Smooth muscle cell (in vitro differentiated cells): ENCODE measurements around the gene THADA. TPM values are rescaled to one million over a fixed set of nuclear protein-coding genes. Genes with fewer than 3 reads are reported as not detected.

ENCODE experiments used
- DNase-seq: peaks from one replicate; lab custom pipeline; 2025; ENCODE audit not compliant: unreplicated experiment; lab: John Stamatoyannopoulos, UW
- H2AFZ ChIP-seq: fragments of 200-600 bp; sonication (generic); 2 replicates; pipeline ENCODE4 v1.6.0; 2016; ENCODE audit warnings: antibody characterized with exemption, low read depth, mild to moderate bottlenecking
- H3F3A ChIP-seq: fragments of 200-600 bp; sonication (generic); 2 replicates; pipeline ENCODE4 v1.6.0; 2017; ENCODE audit warnings: antibody characterized with exemption, low read depth
- H3K27ac ChIP-seq: fragments of 200-600 bp; sonication (generic); 2 replicates; pipeline ENCODE4 v1.5.1; 2016; ENCODE audit warnings: low read depth, mild to moderate bottlenecking
- H3K27me3 ChIP-seq: fragments of 200-600 bp; sonication (generic); 2 replicates; pipeline ENCODE4 v1.6.1; 2016; ENCODE audit warnings: low read depth, mild to moderate bottlenecking
- H3K36me3 ChIP-seq: fragments of 200-600 bp; sonication (generic); 2 replicates; pipeline ENCODE4 v1.5.1; 2016; ENCODE audit warnings: low read depth
- H3K4me1 ChIP-seq: fragments of 200-600 bp; sonication (generic); 2 replicates; pipeline ENCODE4 v1.5.1; 2016; ENCODE audit warnings: low read depth
- H3K4me2 ChIP-seq: fragments of 200-600 bp; sonication (generic); 2 replicates; pipeline ENCODE4 v1.6.0; 2016; ENCODE audit warnings: mild to moderate bottlenecking
- H3K4me3 ChIP-seq: fragments of 200-600 bp; sonication (generic); 2 replicates; pipeline ENCODE4 v1.5.1; 2016; ENCODE audit warnings: mild to moderate bottlenecking
- H3K79me2 ChIP-seq: fragments of 200-600 bp; sonication (generic); 2 replicates; pipeline ENCODE4 v1.6.0; 2016; ENCODE audit warnings: low read depth, mild to moderate bottlenecking
- H3K9ac ChIP-seq: fragments of 200-600 bp; sonication (generic); 2 replicates; pipeline ENCODE4 v1.6.0; 2016; ENCODE audit warnings: low read depth
- H3K9me3 ChIP-seq: fragments of 200-600 bp; sonication (generic); replicated peaks from 2 replicates; pipeline ENCODE4 v1.5.1; 2016; ENCODE audit warnings: low read depth
- H4K20me1 ChIP-seq: fragments of 200-600 bp; sonication (generic); 2 replicates; pipeline ENCODE4 v1.6.0; 2016; ENCODE audit warnings: low read depth
- WGBS: methylation state at CpG from one replicate; pipeline ENCODE4 v1.1.7; 2016; ENCODE audit warnings: low lambda C conversion rate; 5-methylcytosine and 5-hydroxymethylcytosine counted together
- polyA plus RNA-seq: library from polyadenylated mRNA; unstranded; fragments of >200 nt; fragmentation: Nextera tagmentation; extraction: Ambion mirVana; gene quantifications from 2 replicates; pipeline ENCODE4 v1.2.1, GENCODE V29; 2016
- total RNA-seq: library from RNA; depleted of rRNA; stranded (reverse); fragments of >200 nt; gene quantifications from 2 replicates; pipeline ENCODE4 v1.2.3, GENCODE V29; 2014
- TF ChIP-seq, protein P1 (sequence below): fragments of 200-600 bp; sonication (generic); IDR thresholded peaks from 2 replicates; pipeline ENCODE4 v1.5.1; 2017; ENCODE audit warnings: borderline replicate concordance, mild to moderate bottlenecking, antibody characterized with exemption; ENCODE audit not compliant: insufficient read depth, poor library complexity, severe bottlenecking

Gene THADA
- total and polyA plus RNA-seq, 2 experiments from 2014 or later = 11.3 to 20.9 TPM

DNA sequence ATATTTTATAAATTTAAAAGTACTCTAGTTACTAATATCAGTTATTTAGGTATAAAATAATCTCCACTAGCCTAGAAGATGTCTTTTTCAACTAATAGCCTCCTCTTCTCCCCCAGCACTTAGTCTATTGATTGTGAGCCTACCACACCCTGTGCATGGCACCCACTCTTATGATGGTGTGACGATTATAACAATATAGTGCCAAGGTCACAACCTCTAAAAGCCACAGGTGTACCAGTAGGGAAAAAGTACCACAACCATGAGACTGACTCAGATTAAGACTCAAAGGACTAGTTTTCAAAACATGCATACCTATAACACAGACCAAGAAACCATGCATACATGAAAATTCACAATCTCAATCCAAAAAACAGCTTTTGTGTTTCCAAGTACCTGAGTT is 27.6 kb downstream of the THADA start:
- TF ChIP-seq, protein P1, sequence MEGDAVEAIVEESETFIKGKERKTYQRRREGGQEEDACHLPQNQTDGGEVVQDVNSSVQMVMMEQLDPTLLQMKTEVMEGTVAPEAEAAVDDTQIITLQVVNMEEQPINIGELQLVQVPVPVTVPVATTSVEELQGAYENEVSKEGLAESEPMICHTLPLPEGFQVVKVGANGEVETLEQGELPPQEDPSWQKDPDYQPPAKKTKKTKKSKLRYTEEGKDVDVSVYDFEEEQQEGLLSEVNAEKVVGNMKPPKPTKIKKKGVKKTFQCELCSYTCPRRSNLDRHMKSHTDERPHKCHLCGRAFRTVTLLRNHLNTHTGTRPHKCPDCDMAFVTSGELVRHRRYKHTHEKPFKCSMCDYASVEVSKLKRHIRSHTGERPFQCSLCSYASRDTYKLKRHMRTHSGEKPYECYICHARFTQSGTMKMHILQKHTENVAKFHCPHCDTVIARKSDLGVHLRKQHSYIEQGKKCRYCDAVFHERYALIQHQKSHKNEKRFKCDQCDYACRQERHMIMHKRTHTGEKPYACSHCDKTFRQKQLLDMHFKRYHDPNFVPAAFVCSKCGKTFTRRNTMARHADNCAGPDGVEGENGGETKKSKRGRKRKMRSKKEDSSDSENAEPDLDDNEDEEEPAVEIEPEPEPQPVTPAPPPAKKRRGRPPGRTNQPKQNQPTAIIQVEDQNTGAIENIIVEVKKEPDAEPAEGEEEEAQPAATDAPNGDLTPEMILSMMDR = no peak
- Histone ChIP-seq H3F3A (no peaks in the 10 kb centered on the region), H3K36me3 (peaks cover 24% of the 10 kb centered on the region), H3K9ac (no peak overlapping the region), H3K27me3 (no peaks in the 10 kb centered on the region), H4K20me1 (no peaks in the 10 kb centered on the region), H3K4me1 (no peaks in the 10 kb centered on the region), H3K4me3 (no peak overlapping the region), H3K27ac (no peak overlapping the region), H2AFZ (no peak overlapping the region), H3K9me3 (no peaks in the 10 kb centered on the region), H3K4me2 (no peak overlapping the region), H3K79me2 (no peaks in the 10 kb centered on the region)
- no peak for DNase-seq
- WGBS = 97% methylated on average over 1 of the region's 1 CpG

DNA sequence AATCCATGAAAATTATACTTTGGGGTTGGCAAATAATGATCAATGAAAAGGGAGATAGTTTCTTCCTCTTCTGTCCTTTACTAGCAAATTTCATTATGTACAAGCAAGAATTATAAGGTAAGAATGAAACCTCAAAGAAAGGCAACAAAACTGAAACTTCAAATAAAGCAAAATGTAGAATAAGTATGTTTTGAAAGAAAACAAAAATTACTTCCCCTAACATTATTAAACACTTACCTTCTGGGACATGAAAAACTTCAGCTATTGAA is 29.4 kb downstream of the THADA start:
- Histone ChIP-seq H4K20me1 (no peaks in the 10 kb centered on the region), H3K4me1 (no peaks in the 10 kb centered on the region), H3F3A (no peaks in the 10 kb centered on the region), H3K27ac (no peak overlapping the region), H3K9me3 (no peaks in the 10 kb centered on the region), H3K9ac (no peak overlapping the region), H3K79me2 (no peaks in the 10 kb centered on the region), H3K36me3 (peaks cover 10% of the 10 kb centered on the region), H3K27me3 (no peaks in the 10 kb centered on the region), H3K4me2 (no peak overlapping the region), H2AFZ (no peak overlapping the region), H3K4me3 (no peak overlapping the region)
- TF ChIP-seq, protein P1 = no peak
- no peak for DNase-seq

DNA sequence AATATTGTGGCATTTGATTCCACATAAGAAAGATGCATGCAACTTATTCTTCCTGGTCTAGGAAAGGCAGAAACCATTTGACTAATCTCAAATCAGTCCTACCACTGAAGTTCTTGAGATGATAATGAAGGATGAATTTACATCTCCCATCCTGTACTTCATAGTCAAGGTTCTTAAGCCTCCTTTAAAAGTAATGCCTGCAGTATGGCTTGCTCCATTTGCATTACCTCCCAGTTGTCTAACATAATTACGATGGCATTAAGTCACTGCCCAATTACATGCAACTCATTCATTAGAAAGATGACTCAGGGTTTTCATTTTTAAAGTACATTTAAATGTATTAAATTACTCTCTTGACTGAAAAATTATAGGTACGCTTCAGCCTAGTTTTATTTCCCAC is 32.2 kb downstream of the THADA start:
- H3K27ac ChIP-seq = no peak overlapping the region
- H3K4me3 ChIP-seq = no peak overlapping the region
- no peaks in the 10 kb centered on the region for H3K79me2 ChIP-seq
- peaks cover 4% of the 10 kb centered on the region for H3K36me3 ChIP-seq
- DNase-seq = no peak
- no peaks in the 10 kb centered on the region for H4K20me1 ChIP-seq
- no peaks in the 10 kb centered on the region for H3K27me3 ChIP-seq
- no peaks in the 10 kb centered on the region for H3F3A ChIP-seq
- H3K4me2 ChIP-seq = no peak overlapping the region
- WGBS = 92% methylated on average over 2 of the region's 2 CpGs
- H3K4me1 ChIP-seq = no peaks in the 10 kb centered on the region
- TF ChIP-seq, protein P1 = no peak
- no peak overlapping the region for H3K9ac ChIP-seq
- no peak overlapping the region for H2AFZ ChIP-seq
- no peaks in the 10 kb centered on the region for H3K9me3 ChIP-seq

DNA sequence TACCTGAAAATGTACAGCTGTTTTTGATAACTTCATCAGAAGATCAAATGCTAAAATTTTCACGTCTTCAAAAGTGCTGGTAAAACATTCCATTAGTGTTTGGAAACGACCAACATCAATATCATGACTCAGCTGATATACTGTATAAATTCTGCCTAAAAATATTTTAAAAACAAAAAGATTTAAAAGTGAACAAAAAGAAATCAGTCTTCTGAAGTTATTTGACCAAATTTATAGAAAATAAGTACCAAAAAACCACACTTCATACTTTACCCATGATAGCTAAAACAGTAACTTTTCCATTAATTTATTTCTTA is 35.6 kb downstream of the THADA start:
- Histone ChIP-seq H3K36me3 (peaks cover 4% of the 10 kb centered on the region), H3K4me3 (no peak overlapping the region), H3F3A (no peaks in the 10 kb centered on the region), H3K4me2 (no peak overlapping the region), H3K9me3 (no peaks in the 10 kb centered on the region), H4K20me1 (no peaks in the 10 kb centered on the region), H3K79me2 (no peaks in the 10 kb centered on the region), H3K9ac (no peak overlapping the region), H2AFZ (no peak overlapping the region), H3K27ac (no peak overlapping the region), H3K27me3 (no peaks in the 10 kb centered on the region), H3K4me1 (no peaks in the 10 kb centered on the region)
- no peak for DNase-seq
- TF ChIP-seq, protein P1 = no peak
- 88% methylated on average over 2 of the region's 2 CpGs for WGBS
